ENCODE data around the gene GJB5. TPM values are rescaled to one million over a fixed set of nuclear protein-coding genes. Genes with fewer than 3 reads are reported as not detected.

The GJB5 gene
- total RNA-seq, 3 donors from 2014 or later: not detected

- TF ChIP-seq, protein P1, sequence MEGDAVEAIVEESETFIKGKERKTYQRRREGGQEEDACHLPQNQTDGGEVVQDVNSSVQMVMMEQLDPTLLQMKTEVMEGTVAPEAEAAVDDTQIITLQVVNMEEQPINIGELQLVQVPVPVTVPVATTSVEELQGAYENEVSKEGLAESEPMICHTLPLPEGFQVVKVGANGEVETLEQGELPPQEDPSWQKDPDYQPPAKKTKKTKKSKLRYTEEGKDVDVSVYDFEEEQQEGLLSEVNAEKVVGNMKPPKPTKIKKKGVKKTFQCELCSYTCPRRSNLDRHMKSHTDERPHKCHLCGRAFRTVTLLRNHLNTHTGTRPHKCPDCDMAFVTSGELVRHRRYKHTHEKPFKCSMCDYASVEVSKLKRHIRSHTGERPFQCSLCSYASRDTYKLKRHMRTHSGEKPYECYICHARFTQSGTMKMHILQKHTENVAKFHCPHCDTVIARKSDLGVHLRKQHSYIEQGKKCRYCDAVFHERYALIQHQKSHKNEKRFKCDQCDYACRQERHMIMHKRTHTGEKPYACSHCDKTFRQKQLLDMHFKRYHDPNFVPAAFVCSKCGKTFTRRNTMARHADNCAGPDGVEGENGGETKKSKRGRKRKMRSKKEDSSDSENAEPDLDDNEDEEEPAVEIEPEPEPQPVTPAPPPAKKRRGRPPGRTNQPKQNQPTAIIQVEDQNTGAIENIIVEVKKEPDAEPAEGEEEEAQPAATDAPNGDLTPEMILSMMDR (IDR thresholded peaks at IDR 0.05): no peak
- Histone ChIP-seq H3K9me3 (no peaks in the 10 kb centered on the region), H3K4me3 (no peak overlapping the region), H3K36me3 (ENCODE audit: low read depth) (no peaks in the 10 kb centered on the region), H3K4me1 (ENCODE audit: low read depth) (no peaks in the 10 kb centered on the region)
- no peak for ATAC-seq
- intact Hi-C loops (cut with DNase I, micrococcal nuclease): no loop called here
- DNase-seq: no peak
Measured at GRCh38 chr1:34803770-34804169, 48.9 kb downstream of the GJB5 start.

DNA sequence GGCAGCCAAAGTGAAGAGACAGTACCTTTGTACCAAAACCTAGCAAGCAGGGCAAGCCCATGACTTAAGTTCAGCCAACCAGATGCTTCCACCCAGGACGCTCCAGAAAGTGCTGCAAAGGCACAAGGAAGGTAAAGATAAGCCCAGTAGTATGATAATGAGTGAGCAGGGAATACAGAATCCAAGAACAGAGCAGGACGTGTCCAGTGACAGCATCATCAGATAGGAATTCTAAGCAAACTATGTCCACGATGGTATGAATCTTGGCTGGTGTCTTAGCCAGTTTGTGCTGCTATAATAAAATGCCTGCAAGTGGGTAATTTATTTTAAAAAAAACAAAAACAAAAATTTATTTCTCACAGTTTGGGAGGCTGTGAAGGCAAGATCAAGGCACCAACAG lies 51.5 kb downstream of the GJB5 start:
- Histone ChIP-seq H3K9me3 (no peaks in the 10 kb centered on the region), H3K4me3 (no peak overlapping the region), H3K4me1 (ENCODE audit: low read depth) (no peaks in the 10 kb centered on the region), H3K36me3 (ENCODE audit: low read depth) (no peaks in the 10 kb centered on the region)
- intact Hi-C loops (cut with DNase I, micrococcal nuclease): no loop called here
- DNase-seq (no peak), ATAC-seq (no peak)
- TF ChIP-seq, protein P1 (IDR thresholded peaks at IDR 0.05): no peak

Other genes with a start within 250 kb of the GJB5 start
- gene GJB4, start 4.7 kb downstream of the GJB5 start, total RNA-seq: not detected
- 1 to 10 TPM; 2.7 to 6.1 (median 4.5) TPM for gene GJB3, start 26.2 kb downstream of the GJB5 start, total RNA-seq
- 1 to 10 TPM in 2 of 3 donors, under 1 TPM in 1; 0.84 to 4.1 (median 2.7) TPM for gene GJA4, start 38.0 kb downstream of the GJB5 start, total RNA-seq
- gene SMIM12, start 104.7 kb downstream of the GJB5 start, total RNA-seq: 10 to 100 TPM; 50.8 to 53.8 (median 51.8) TPM
- under 1 TPM; 0.35 to 0.60 (median 0.41) TPM for gene DLGAP3, start 174.6 kb downstream of the GJB5 start, total RNA-seq
- 10 to 100 TPM; 17.9 to 18.4 (median 18.0) TPM for gene TMEM35B, start 230.3 kb downstream of the GJB5 start, total RNA-seq